Endothelial cell of umbilical vein (primary cell): Measurements from ENCODE around the gene SPSB3. TPM values are rescaled to one million over a fixed set of nuclear protein-coding genes. Genes with fewer than 3 reads are reported as not detected.

Experiments
- BruUV-seq: library from RNA; stranded (reverse); fragments of 400-500 nt; replicated peaks from 2 replicates; lab custom pipeline; 2021; lab: Mats Ljungman, UMichigan
- CTCF ChIA-PET: fragments of 300-600, 350-600 bp; sonication (Branson Sonifier 250); formaldehyde crosslinking; loops from one replicate; lab custom pipeline; 2021; ENCODE audit warnings: antibody characterized with exemption, inconsistent platforms; lab: Charles Lee
- POLR2A ChIA-PET: fragments of 300-600, 350-600 bp; sonication (Branson Sonifier 250); formaldehyde crosslinking; loops from one replicate; lab custom pipeline; 2021; ENCODE audit warnings: antibody characterized with exemption, inconsistent platforms; lab: Charles Lee
- DNase-seq: peaks from one replicate; pipeline ENCODE4 v3.0.0-alpha.2; 2011; ENCODE audit warnings: low read depth, low spot score
- FAIRE-seq: peaks from 2 replicates; lab custom pipeline; 2011; peaks lifted over from hg19 to GRCh38; lab: Jason Lieb, UNC
- H2AFZ ChIP-seq: 2 replicates; pipeline ENCODE4 v1.6.0; 2012; ENCODE audit warnings: low read depth, low read length, control low read depth, inconsistent platforms
- H3K27ac ChIP-seq: 2 replicates; pipeline ENCODE4 v1.5.1; 2011; ENCODE audit warnings: low read depth, mild to moderate bottlenecking, control low read depth, low read length, moderate library complexity; ENCODE audit not compliant: insufficient read depth
- H3K27me3 ChIP-seq, 2 experiments: 2 replicates each; pipeline versions ENCODE4 v1.6.0 to v1.6.1; 2011; ENCODE audit warnings: low read length in 2 of 2, mixed read lengths in 1 of 2; ENCODE audit not compliant: control insufficient read depth in 2 of 2, insufficient read depth in 2 of 2
- H3K36me3 ChIP-seq, 2 experiments: 2 replicates in 1 of 2; 3 replicates in 1 of 2; pipeline ENCODE4 v1.5.1; 2011; ENCODE audit warnings: low read length in 2 of 2, mild to moderate bottlenecking in 1 of 2, moderate library complexity in 1 of 2; ENCODE audit not compliant: control insufficient read depth in 2 of 2, insufficient read depth in 2 of 2; ENCODE audit errors: extremely low read depth in 1 of 2
- H3K4me1 ChIP-seq: 3 replicates; pipeline ENCODE4 v1.5.1; 2011; ENCODE audit warnings: mild to moderate bottlenecking, low read length; ENCODE audit not compliant: control insufficient read depth, insufficient read depth; ENCODE audit errors: extremely low read depth
- H3K4me2 ChIP-seq: 2 replicates; pipeline ENCODE4 v1.6.1; 2011; ENCODE audit warnings: low read length, control low read depth, mixed read lengths; ENCODE audit not compliant: insufficient read depth
- H3K4me3 ChIP-seq, 3 experiments: fragments of 200-600 bp in 1 of 3; sonication (generic), shearing (Covaris generic) in 1 of 3; replicated peaks in 1 of 3; 2 replicates each; pipeline ENCODE4 v1.5.1; 2011 to 2016; ENCODE audit warnings: control low read depth in 3 of 3, low read length in 3 of 3, mild to moderate bottlenecking in 2 of 3, inconsistent platforms in 1 of 3, low read depth in 1 of 3, moderate library complexity in 1 of 3; ENCODE audit not compliant: insufficient read depth in 1 of 3
- H3K79me2 ChIP-seq: 2 replicates; pipeline ENCODE4 v1.6.0; 2012; ENCODE audit warnings: low read length, inconsistent platforms; ENCODE audit not compliant: control insufficient read depth, insufficient read depth
- H3K9ac ChIP-seq: replicated peaks from 2 replicates; pipeline ENCODE3; 2011; ENCODE audit warnings: low read length, control low read depth; ENCODE audit not compliant: insufficient read depth; ENCODE audit errors: extremely low read depth
- H3K9me1 ChIP-seq: replicated peaks from 3 replicates; pipeline ENCODE4 v1.6.0; 2011; ENCODE audit warnings: mild to moderate bottlenecking, low read length; ENCODE audit not compliant: control insufficient read depth, insufficient read depth; ENCODE audit errors: extremely low read depth
- H3K9me3 ChIP-seq: replicated peaks from 2 replicates; pipeline ENCODE4 v1.5.1; 2012; ENCODE audit warnings: low read length, inconsistent platforms; ENCODE audit not compliant: control insufficient read depth, insufficient read depth
- H4K20me1 ChIP-seq: replicated peaks from 2 replicates; pipeline ENCODE3; 2011; ENCODE audit warnings: mild to moderate bottlenecking, low read length; ENCODE audit not compliant: control insufficient read depth, insufficient read depth; ENCODE audit errors: extremely low read depth
- EZH2 ChIP-seq: IDR thresholded peaks from 2 replicates; pipeline ENCODE4 v1.6.1; 2012; ENCODE audit warnings: borderline replicate concordance, low read depth, mild to moderate bottlenecking, moderate library complexity, low read length, inconsistent platforms; ENCODE audit not compliant: severe bottlenecking
- FOS ChIP-seq: IDR thresholded peaks from 2 replicates; pipeline ENCODE4 v1.6.1; 2011; ENCODE audit warnings: mild to moderate bottlenecking, low read length, moderate library complexity, borderline replicate concordance; ENCODE audit not compliant: insufficient read depth
- GATA2 ChIP-seq: IDR thresholded peaks from 2 replicates; pipeline ENCODE4 v1.7.0; 2011; ENCODE audit warnings: low read depth, mild to moderate bottlenecking, moderate library complexity, mixed read lengths, low read length; ENCODE audit not compliant: insufficient read length, insufficient read depth
- JUN ChIP-seq: IDR thresholded peaks from 2 replicates; pipeline ENCODE4 v1.6.1; 2011; ENCODE audit warnings: borderline replicate concordance, low read depth; ENCODE audit not compliant: insufficient read length, insufficient read depth
- MYC ChIP-seq: IDR thresholded peaks from one replicate; pipeline ENCODE4 v1.6.1; 2011; ENCODE audit warnings: mild to moderate bottlenecking, low read depth, low read length
- POLR2A ChIP-seq: IDR thresholded peaks from 2 replicates; pipeline ENCODE4 v1.6.1; 2012; ENCODE audit warnings: low read depth, mild to moderate bottlenecking, control low read depth, low read length
- POLR2AphosphoS5 ChIP-seq: IDR thresholded peaks from 2 replicates; pipeline ENCODE4 v1.6.1; 2012; ENCODE audit warnings: low read depth, mild to moderate bottlenecking, control low read depth, low read length, moderate library complexity; ENCODE audit not compliant: insufficient read depth
- dilution Hi-C: fragments of 300-500 bp; cut with MboI; formaldehyde crosslinking; loops from one replicate; pipeline ENCODE4 v1.15.0; 2019; ENCODE audit warnings: low sequenced_read_pairs; ENCODE audit not compliant: extremely low pct_ligation_motif_present
- intact Hi-C: fragments of 100-400 bp; cut with micrococcal nuclease; formaldehyde crosslinking; loops from one replicate; pipeline ENCODE4 v1.10.0; 2022
- polyA plus RNA-seq, 4 experiments: library from polyadenylated mRNA; depleted of rRNA in 3 of 4; stranded (reverse) in 3 of 4; unstranded in 1 of 4; fragments of >200 nt; gene quantifications; 2 replicates each; pipeline versions ENCODE4 v1.2.1 to v1.2.3, GENCODE V29; 2011 to 2012; ENCODE audit warnings: missing spikeins in 1 of 4
- total RNA-seq: library from RNA; stranded (reverse); gene quantifications from 2 replicates; pipeline ENCODE4 v1.2.3, GENCODE V29; 2021
- TF ChIP-seq, protein P1 (sequence below), 2 donors: IDR thresholded peaks; 1 replicate in 1 of 2; 2 replicates in 1 of 2; pipeline ENCODE4 v1.5.1; 2011; ENCODE audit warnings: low read length in 2 of 2, mild to moderate bottlenecking in 2 of 2, moderate library complexity in 2 of 2, control low read depth in 1 of 2, inconsistent platforms in 1 of 2, low read depth in 1 of 2; ENCODE audit not compliant: insufficient read depth in 1 of 2; ENCODE audit errors: extremely low read depth in 1 of 2
- TF ChIP-seq, protein P2 (sequence below): IDR thresholded peaks from 2 replicates; pipeline ENCODE4 v1.6.1; 2011; ENCODE audit not compliant: insufficient read depth, insufficient read length

The SPSB3 gene
- total and polyA plus RNA-seq, 2 donors (not counting 3 experiments of a cell fraction or from before 2014, with no cell fraction given): 39.0 to 86.2 TPM

DNA sequence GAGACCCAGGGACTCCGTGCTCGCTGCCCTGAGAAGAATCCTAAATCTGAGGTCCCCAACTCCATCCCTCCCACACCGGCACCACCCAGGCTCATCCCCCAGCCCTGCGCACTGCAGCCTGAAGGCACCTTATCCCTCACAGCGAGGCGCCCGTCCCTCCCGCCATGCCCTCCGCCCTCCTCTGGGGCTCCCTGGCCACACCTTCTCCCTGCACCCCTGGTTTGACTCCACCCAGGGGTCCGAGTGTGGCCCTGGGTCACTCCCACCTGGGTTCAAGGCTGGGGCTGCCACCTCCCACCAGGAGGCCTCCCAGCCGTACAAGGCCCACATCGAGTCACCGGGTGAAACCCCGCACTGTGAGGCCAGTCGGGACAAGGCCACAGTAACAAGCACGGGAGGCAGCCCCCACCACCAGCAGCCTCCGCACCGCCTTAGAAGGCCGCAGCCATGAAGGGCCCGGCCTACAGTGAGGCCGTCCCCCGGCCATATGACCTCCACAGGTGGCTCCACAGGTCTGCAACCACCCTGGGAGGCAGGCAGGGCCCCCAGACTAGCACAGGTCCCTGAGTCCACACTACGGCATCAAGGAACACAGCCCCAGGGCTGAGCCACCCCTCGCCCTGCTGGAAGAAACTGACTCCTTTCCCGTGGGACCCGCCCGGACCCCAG lies 36.0 kb upstream of the SPSB3 start:
- Histone ChIP-seq H3K27me3 (no peaks in the 10 kb centered on the region), H3K9ac (no peak overlapping the region), H2AFZ (no peak overlapping the region), H3K27ac (no peak overlapping the region), H4K20me1 (no peaks in the 10 kb centered on the region), H3K4me3 (no peak overlapping the region), H3K79me2 (no peaks in the 10 kb centered on the region), H3K4me1 (no peaks in the 10 kb centered on the region), H3K9me1 (no peaks in the 10 kb centered on the region), H3K9me3 (no peaks in the 10 kb centered on the region), H3K4me2 (no peak overlapping the region), H3K36me3 (peaks cover 0 to 39% of the 10 kb centered on the region in 2 experiments)
- intact Hi-C loops: no loop called here
- DNase-seq (no peak), FAIRE-seq (no peak)
- no TSS peak for BruUV-seq
- TF ChIP-seq GATA2: no peak
- TF ChIP-seq, protein P1, sequence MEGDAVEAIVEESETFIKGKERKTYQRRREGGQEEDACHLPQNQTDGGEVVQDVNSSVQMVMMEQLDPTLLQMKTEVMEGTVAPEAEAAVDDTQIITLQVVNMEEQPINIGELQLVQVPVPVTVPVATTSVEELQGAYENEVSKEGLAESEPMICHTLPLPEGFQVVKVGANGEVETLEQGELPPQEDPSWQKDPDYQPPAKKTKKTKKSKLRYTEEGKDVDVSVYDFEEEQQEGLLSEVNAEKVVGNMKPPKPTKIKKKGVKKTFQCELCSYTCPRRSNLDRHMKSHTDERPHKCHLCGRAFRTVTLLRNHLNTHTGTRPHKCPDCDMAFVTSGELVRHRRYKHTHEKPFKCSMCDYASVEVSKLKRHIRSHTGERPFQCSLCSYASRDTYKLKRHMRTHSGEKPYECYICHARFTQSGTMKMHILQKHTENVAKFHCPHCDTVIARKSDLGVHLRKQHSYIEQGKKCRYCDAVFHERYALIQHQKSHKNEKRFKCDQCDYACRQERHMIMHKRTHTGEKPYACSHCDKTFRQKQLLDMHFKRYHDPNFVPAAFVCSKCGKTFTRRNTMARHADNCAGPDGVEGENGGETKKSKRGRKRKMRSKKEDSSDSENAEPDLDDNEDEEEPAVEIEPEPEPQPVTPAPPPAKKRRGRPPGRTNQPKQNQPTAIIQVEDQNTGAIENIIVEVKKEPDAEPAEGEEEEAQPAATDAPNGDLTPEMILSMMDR (IDR thresholded peaks at IDR 0.05; ENCODE audit: extremely low read depth in 1 of 2, insufficient read depth in 1 of 2, low read depth in 1 of 2, low read length in 2 of 2): no peak
- POLR2A ChIA-PET: no interaction called here
- dilution Hi-C loops: no loop called here
- CTCF ChIA-PET: no interaction called here

DNA sequence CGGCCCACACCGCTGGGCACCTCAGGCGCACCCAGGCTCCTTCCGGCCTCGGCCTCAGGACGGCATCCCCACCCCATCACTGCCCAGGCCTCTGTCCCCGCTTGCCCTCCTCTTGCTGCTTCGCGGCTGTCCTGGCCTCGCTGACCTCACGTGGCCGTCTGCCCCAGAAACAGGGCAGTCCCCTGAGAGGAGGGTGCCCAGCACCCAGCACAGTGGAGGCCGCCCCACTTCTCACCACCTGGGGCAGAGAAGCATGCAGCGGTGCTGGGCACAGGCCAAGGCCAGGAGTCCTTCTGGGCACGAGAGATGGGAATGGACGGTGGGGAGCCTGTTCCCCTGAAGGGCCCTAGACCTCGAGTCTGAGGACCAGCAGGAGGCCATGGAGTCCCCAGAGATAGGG lies 35.3 kb upstream of the SPSB3 start:
- Histone ChIP-seq H3K36me3 (peaks cover 0 to 39% of the 10 kb centered on the region in 2 experiments), H3K9ac (no peak overlapping the region), H3K27ac (no peak overlapping the region), H3K4me3 (no peak overlapping the region), H2AFZ (no peak overlapping the region), H3K27me3 (no peaks in the 10 kb centered on the region), H3K4me2 (no peak overlapping the region), H4K20me1 (no peaks in the 10 kb centered on the region), H3K4me1 (no peaks in the 10 kb centered on the region), H3K9me3 (no peaks in the 10 kb centered on the region), H3K79me2 (no peaks in the 10 kb centered on the region), H3K9me1 (no peaks in the 10 kb centered on the region)
- POLR2A ChIA-PET: no interaction called here
- CTCF ChIA-PET: no interaction called here
- intact Hi-C loops (no loop called here), dilution Hi-C loops (no loop called here)
- BruUV-seq: no TSS peak
- DNase-seq (no peak), FAIRE-seq (no peak)
- TF ChIP-seq FOS: no peak
- no peak for TF ChIP-seq GATA2
- TF ChIP-seq, protein P2, sequence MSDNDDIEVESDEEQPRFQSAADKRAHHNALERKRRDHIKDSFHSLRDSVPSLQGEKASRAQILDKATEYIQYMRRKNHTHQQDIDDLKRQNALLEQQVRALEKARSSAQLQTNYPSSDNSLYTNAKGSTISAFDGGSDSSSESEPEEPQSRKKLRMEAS: no peak
- no peak for TF ChIP-seq POLR2AphosphoS5
- TF ChIP-seq JUN: no peak
- TF ChIP-seq POLR2A: no peak
- no peak for TF ChIP-seq MYC
- TF ChIP-seq EZH2: no peak
- TF ChIP-seq, protein P1 (IDR thresholded peaks at IDR 0.05; ENCODE audit: extremely low read depth in 1 of 2, insufficient read depth in 1 of 2, low read depth in 1 of 2, low read length in 2 of 2): no peak
